OCI-LY7 (cell line): Measurements from ENCODE around the gene EVX2.

Experiments
- EZH2phosphoT487 ChIP-seq: fragments of 200-600 bp; sonication (generic); IDR thresholded peaks from 2 replicates; pipeline ENCODE4 v1.6.1; 2018; ENCODE audit warnings: low read depth, borderline replicate concordance, mild to moderate bottlenecking, mixed run types, antibody characterized with exemption, low read length, moderate library complexity, mixed read lengths
- TF ChIP-seq, protein P1 (sequence below): fragments of 200-600 bp; sonication (generic); conservative IDR thresholded peaks from 2 replicates; pipeline ENCODE4 v1.5.1; 2014; ENCODE audit warnings: mild to moderate bottlenecking, antibody characterized with exemption, low read length, moderate library complexity, mixed read lengths

DNA sequence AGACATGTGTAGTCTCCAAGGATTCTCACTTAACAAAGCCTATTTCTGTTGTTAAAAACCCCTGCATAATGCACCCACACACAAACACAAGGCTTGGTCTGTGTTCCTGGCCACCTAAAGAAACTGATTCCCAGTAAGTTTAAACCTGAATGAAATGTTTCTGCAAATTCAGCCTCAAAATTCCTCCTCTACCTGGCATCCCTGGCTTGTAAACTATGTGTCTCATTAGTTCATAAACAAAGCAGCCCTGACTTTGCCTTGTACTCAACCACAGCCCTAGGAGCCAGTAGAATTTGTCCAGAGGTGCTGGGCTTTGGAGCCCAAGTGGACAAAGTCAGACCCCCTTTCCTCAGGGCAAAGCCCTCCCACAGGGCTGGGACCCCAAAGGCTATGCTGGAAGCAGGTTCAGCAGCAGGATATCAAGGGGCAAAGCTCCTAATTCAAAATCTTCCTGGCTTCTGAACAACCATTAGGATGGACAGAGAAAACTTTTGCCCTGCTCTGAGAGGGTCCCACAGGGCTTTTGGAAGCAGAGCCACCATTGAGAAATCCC lies 6.2 kb upstream of the EVX2 start:
- TF ChIP-seq, protein P1, sequence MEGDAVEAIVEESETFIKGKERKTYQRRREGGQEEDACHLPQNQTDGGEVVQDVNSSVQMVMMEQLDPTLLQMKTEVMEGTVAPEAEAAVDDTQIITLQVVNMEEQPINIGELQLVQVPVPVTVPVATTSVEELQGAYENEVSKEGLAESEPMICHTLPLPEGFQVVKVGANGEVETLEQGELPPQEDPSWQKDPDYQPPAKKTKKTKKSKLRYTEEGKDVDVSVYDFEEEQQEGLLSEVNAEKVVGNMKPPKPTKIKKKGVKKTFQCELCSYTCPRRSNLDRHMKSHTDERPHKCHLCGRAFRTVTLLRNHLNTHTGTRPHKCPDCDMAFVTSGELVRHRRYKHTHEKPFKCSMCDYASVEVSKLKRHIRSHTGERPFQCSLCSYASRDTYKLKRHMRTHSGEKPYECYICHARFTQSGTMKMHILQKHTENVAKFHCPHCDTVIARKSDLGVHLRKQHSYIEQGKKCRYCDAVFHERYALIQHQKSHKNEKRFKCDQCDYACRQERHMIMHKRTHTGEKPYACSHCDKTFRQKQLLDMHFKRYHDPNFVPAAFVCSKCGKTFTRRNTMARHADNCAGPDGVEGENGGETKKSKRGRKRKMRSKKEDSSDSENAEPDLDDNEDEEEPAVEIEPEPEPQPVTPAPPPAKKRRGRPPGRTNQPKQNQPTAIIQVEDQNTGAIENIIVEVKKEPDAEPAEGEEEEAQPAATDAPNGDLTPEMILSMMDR = no peak
- TF ChIP-seq EZH2phosphoT487 = no peak
